Fibroblast of the conjunctiva (primary cell): ENCODE data around the gene NCR1.
"Not testable (repeated sequence)": the region's sequence is repeated elsewhere in the genome, so short reads cannot be mapped to it uniquely, and the experiment has no call there.

ENCODE experiments used
- DNase-seq: peaks from one replicate; pipeline ENCODE4 v3.0.0-alpha.2; 2010; ENCODE audit warnings: low read depth

Gene NCR1

DNA sequence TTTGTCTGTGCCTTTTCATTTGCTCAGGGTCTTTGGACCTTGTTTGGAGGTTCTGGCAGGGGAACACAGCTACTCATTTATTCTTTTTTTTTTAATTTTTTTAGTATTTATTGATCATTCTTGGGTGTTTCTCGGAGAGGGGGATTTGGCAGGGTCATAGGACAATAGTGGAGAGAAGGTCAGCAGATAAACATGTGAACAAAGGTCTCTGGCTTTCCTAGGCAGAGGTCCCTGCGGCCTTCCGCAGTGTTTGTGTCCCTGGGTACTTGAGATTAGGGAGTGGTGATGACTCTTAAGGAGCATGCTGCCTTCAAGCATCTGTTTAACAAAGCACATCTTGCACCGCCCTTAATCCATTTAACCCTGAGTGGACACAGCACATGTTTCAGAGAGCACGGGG lies 2.0 kb downstream of the NCR1 start:
- not testable (repeated sequence) for DNase-seq

DNA sequence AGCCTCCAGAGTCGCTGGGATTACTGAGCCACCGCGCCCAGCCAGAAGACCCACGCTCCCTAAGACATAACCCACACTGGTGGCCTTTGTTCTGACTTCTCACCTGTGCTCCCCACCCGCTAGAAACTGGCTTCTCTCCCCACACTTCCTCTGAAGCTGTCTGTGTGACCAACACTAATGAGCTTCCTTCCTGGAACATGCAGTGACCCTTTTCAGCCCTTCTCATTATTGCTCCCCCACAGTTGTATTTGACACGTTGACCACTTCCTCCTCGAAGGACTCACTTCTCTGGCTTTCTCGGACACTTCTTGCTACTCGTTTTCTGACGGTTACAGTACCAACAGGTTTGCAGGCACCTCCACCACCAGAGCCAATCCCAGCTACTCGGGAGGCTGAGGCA lies 10.9 kb downstream of the NCR1 start:
- DNase-seq: no peak

DNA sequence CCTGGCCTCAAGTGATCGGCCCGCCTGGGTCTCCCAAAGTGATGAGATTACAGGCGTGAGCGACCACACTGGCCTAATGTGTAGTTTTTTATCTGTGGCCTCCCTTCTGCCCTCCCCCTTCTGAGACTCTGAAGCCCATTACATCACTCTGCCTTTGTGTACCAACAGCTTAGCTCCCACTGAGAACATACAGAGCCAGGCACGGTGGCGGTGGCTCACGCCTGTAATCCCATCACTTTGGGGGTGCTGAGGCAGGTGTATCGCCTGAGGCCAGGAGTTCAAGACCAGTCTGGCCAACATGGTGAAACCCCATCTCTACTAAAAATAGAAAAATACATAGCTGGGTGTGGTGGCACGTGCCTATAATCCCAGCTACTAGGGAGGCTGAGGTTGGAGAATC lies 12.6 kb downstream of the NCR1 start:
- DNase-seq: no peak

GRCh38 chr19:54919646-54920563 lies 14.0 kb downstream of the NCR1 start:
- DNase-seq: not testable (repeated sequence)

DNA sequence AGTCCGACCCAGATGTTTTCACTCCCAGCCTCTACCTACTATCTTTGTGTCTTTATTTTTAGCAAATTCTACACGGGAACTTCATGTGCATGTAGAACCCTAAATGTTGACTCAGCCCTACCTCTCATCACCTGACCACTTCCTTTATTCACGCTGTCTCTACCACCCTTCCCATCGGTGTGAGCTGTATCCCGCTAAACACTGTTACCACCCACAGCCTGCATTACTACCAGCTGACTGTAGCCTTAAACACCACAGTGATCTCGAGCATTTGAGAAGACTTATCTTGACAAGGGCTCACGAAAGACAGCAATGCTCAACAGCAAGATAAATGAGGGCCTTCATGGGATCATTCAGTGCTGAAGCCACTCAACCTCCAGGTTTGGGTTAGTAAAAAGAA lies 15.1 kb downstream of the NCR1 start:
- DNase-seq: no peak

- DNase-seq: no peak
These were observed 17.3 kb downstream of the NCR1 start for GRCh38 chr19:54923276-54923675.

DNA sequence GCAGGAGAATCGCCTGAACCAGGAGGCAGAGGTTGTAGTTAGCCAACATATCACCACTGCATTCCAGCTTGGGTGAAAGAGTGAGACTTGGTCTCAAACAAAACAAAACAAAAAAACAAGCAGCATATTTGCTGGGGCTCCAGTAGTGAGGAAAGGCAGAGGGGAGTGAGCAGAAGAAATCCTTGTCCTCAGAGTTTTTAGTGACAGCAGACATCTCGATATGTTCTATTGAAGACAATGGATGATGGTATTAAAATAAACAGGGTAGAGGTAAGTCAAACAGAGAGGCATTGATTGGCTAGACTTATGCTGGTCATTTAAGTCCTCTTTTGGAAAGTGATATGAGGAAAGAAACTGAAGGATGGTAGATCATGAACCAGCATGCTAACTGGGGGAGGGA lies 22.4 kb downstream of the NCR1 start:
- DNase-seq: no peak

DNA sequence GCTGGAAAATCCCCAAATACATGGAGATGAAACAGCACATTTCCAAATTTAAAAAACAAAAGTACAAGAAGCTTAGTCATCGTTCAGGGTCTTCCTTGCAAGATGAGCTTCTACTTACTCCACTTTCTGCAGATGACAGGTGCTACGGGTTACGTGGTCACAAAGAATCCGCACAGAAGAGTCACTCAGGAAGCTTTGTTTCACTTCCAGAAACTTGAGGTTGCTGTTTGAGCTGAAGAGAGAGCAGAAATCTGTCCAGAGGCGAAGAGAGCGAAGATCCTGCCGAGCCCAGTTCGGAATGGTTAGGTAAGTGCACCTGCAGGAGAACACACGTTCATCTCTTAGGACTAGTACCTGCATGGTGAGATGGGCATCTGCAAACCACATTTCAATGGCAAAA lies 32.0 kb downstream of the NCR1 start:
- no peak for DNase-seq

- no peak for DNase-seq
These were observed 33.0 kb downstream of the NCR1 start for GRCh38 chr19:54938906-54939305.

GRCh38 chr19:54939538-54939937 lies 33.6 kb downstream of the NCR1 start:
- not testable (repeated sequence) for DNase-seq

DNA sequence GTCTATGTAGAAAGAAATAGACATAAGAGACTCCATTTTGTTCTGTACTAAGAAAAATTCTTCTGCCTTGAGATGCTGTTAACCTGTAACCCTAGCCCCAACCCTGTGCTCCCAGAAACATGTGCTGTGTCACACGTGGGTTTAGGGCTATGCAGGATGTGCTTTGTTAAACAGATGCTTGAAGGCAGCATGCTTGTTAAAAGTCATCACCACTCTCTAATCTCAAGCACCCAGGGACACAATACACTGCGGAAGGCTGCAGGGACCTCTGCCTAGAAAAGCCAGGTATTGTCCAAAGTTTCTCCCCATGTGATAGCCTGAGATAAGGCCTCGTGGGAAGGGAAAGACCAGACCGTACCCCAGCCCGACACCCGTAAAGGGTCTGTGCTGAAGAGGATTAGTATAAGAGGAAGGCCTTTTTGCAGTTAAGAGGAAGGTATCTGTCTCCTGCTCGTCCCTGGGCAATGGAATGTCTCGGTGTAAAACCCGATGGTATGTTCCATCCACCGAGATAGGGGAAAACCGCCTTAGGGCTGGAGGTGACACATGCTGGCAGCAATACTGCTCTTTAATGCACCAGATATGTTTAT lies 37.9 kb downstream of the NCR1 start:
- not testable (repeated sequence) for DNase-seq

DNA sequence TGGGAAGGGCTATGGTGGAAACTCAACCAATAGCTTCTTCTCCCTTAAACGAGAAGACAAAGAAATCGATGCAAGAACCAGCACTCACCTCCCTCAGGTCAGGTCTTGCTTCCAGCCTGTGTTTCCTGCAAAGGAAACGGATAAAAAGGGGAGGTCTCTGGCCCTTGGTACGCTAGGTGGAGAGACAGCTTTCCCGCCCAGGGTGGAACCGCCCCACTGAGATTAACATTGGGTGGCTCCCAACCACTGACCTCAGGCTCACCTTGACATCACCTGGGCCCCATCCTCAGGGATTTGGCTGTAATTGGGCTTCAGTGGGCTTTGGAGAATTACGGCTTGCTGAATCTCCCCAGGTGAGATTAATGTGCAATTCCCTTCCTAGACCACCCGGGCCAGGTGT lies 41.4 kb downstream of the NCR1 start, which contains the start of gene NLRP7:
NLRP7 (minus strand) TSS at position 150 of the 400 bp plus-strand sequence.
- DNase-seq: no peak

GRCh38 chr19:54949412-54949811 lies 43.5 kb downstream of the NCR1 start:
- no peak for DNase-seq

DNA sequence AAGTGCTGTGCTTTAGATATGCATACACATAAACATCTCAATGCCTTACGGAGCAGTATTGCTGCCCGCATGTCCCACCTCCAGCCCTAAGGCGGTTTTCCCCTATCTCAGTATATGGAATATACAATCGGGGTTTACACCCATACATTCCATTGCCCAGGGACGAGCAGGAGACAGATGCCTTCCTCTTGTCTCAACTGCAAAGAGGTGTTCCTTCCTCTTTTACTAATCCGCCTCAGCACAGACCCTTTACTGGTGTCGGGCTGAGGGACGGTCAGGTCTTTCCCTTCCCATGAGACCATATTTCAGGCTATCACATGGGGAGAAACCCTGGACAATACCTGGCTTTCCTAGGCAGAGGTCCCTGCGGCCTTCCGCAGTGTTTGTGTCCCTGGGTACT lies 44.6 kb downstream of the NCR1 start:
- not testable (repeated sequence) for DNase-seq

DNA sequence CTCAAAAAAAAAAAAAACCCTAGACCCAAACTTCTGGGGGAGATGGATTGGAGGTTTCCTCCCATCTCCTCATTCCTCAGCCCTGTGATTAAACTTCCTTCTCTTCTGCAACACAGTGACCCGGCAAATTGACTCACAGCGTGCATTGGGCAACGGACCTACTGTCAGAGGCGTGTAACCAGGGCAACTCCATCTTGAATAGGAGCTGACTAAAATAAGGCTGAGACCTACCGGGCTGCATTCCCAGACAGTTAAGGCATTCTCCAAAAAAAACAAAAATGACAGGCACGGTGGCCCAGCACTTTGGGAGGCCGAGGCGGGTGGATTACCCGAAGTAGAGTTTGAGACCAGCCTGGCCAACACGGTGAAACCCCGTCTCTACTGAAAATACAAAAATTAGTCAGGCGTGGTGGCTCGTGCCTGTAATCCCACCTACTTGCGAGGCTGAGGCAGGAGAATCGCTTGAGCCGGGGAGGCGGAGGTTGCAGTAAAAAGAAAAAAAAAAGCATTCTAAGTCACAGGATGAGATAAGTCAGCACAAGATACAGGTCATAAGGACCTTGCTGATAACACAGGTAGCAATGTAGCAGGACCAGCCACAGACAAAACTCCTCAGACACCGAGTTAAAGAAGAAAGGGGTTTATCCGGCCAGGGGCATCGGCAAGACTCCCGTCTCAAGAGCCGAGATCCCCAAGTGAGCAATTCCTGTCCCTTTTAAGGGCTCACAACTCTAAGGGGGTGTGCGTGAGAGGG lies 46.8 kb downstream of the NCR1 start:
- DNase-seq: no peak

- not testable (repeated sequence) for DNase-seq
These were observed 47.4 kb downstream of the NCR1 start for GRCh38 chr19:54953345-54953713.

GRCh38 chr19:54955376-54955775 lies 49.4 kb downstream of the NCR1 start:
- no peak for DNase-seq

- DNase-seq: no peak
These were observed 53.9 kb downstream of the NCR1 start for GRCh38 chr19:54959840-54960239.
